IMR-90 (cell line): ENCODE measurements around the gene ANTXR2. TPM values are rescaled to one million over a fixed set of nuclear protein-coding genes. Genes with fewer than 3 reads are reported as not detected.

Source experiments
- ATAC-seq: fragments of 200-7000 bp; cut with Tn5 transposase; 2 replicates; pipeline ENCODE4 v1.9.1; 2020; ENCODE audit warnings: low read depth, mild to moderate bottlenecking, moderate library complexity
- BruUV-seq: library from RNA; stranded (reverse); fragments of 400-500 nt; replicated peaks from 2 replicates; lab custom pipeline; 2021; lab: Mats Ljungman, UMichigan
- CTCF ChIA-PET: fragments of 300-600 bp; formaldehyde crosslinking; extraction: SDS; loops from one replicate; lab custom pipeline; 2021; ENCODE audit warnings: antibody characterized with exemption; lab: Yijun Ruan, JAX
- POLR2A ChIA-PET: fragments of 300-600 bp; sonication (Branson Sonifier 250); formaldehyde crosslinking; loops from one replicate; lab custom pipeline; 2022; ENCODE audit warnings: antibody characterized with exemption; ENCODE audit not compliant: unreplicated experiment; lab: Charles Lee
- DNase-seq: peaks from one replicate; pipeline ENCODE4 v3.0.0; 2013
- H2AFZ ChIP-seq: replicated peaks from 2 replicates; pipeline ENCODE3; 2013; ENCODE audit warnings: low read length, mild to moderate bottlenecking; ENCODE audit not compliant: poor library complexity
- H2AK5ac ChIP-seq: 2 replicates; pipeline ENCODE4 v1.6.1; 2013; ENCODE audit warnings: low read depth, low read length, inconsistent platforms
- H2AK9ac ChIP-seq: replicated peaks from 2 replicates; pipeline ENCODE3; 2013; ENCODE audit warnings: mild to moderate bottlenecking, low read depth, low read length, moderate library complexity; ENCODE audit not compliant: poor library complexity
- H2BK120ac ChIP-seq: 2 replicates; pipeline ENCODE4 v1.6.1; 2013; ENCODE audit warnings: low read depth, low read length, inconsistent platforms
- H2BK15ac ChIP-seq: 3 replicates; pipeline ENCODE4 v1.6.1; 2013; ENCODE audit warnings: low read depth, low read length, inconsistent platforms
- H2BK20ac ChIP-seq: 2 replicates; pipeline ENCODE4 v1.6.1; 2013; ENCODE audit warnings: low read depth, mild to moderate bottlenecking, inconsistent platforms, low read length, moderate library complexity
- H2BK5ac ChIP-seq: 2 replicates; pipeline ENCODE4 v1.6.1; 2013; ENCODE audit warnings: mild to moderate bottlenecking, low read depth, low read length, inconsistent platforms; ENCODE audit not compliant: poor library complexity, severe bottlenecking
- H3K14ac ChIP-seq: replicated peaks from 2 replicates; pipeline ENCODE4 v1.6.1; 2013; ENCODE audit warnings: low read depth, low read length, inconsistent platforms
- H3K18ac ChIP-seq: 2 replicates; pipeline ENCODE4 v1.6.1; 2013; ENCODE audit warnings: low read depth, low read length, control low read depth
- H3K23ac ChIP-seq: 2 replicates; pipeline ENCODE4 v1.6.1; 2013; ENCODE audit warnings: low read depth, low read length, inconsistent platforms
- H3K27ac ChIP-seq: 2 replicates; pipeline ENCODE4 v1.5.1; 2013; ENCODE audit warnings: mild to moderate bottlenecking, control low read depth, low read length; ENCODE audit not compliant: insufficient read depth
- H3K27me3 ChIP-seq: 2 replicates; pipeline ENCODE4 v1.6.1; 2013; ENCODE audit warnings: low read length; ENCODE audit not compliant: control insufficient read depth, insufficient read depth
- H3K36me3 ChIP-seq: 2 replicates; pipeline ENCODE4 v1.6.1; 2013; ENCODE audit warnings: low read length, mixed read lengths; ENCODE audit not compliant: control insufficient read depth, insufficient read depth
- H3K4ac ChIP-seq: 2 replicates; pipeline ENCODE4 v1.6.1; 2013; ENCODE audit warnings: low read depth, low read length, inconsistent platforms
- H3K4me1 ChIP-seq: 2 replicates; pipeline ENCODE4 v1.6.1; 2013; ENCODE audit warnings: low read length, mixed read lengths; ENCODE audit not compliant: control insufficient read depth, insufficient read depth
- H3K4me2 ChIP-seq: 2 replicates; pipeline ENCODE4 v1.6.1; 2013; ENCODE audit warnings: low read depth, mild to moderate bottlenecking, control low read depth, low read length, moderate library complexity
- H3K4me3 ChIP-seq: 2 replicates; pipeline ENCODE4 v1.5.1; 2013; ENCODE audit warnings: low read depth, mild to moderate bottlenecking, control low read depth, low read length, moderate library complexity; ENCODE audit not compliant: insufficient read depth
- H3K56ac ChIP-seq: 2 replicates; pipeline ENCODE4 v1.6.1; 2013; ENCODE audit warnings: low read length, inconsistent platforms; ENCODE audit not compliant: insufficient read depth; ENCODE audit errors: extremely low read depth
- H3K79me1 ChIP-seq, 2 experiments: 2 replicates each; pipeline ENCODE4 v1.6.1; 2013; ENCODE audit warnings: low read length in 2 of 2, inconsistent platforms in 1 of 2, low read depth in 1 of 2
- H3K9ac ChIP-seq: 2 replicates; pipeline ENCODE4 v1.6.1; 2013; ENCODE audit warnings: low read depth, low read length, control low read depth
- H3K9me1 ChIP-seq: 2 replicates; pipeline ENCODE4 v1.6.1; 2013; ENCODE audit warnings: low read length, inconsistent platforms; ENCODE audit not compliant: insufficient read depth
- H3K9me3 ChIP-seq: 2 replicates; pipeline ENCODE4 v1.6.1; 2013; ENCODE audit warnings: low read length; ENCODE audit not compliant: control insufficient read depth, insufficient read depth
- H4K20me1 ChIP-seq: 2 replicates; pipeline ENCODE4 v1.6.1; 2013; ENCODE audit warnings: low read length, inconsistent platforms; ENCODE audit not compliant: insufficient read depth
- H4K5ac ChIP-seq: 2 replicates; pipeline ENCODE4 v1.6.1; 2013; ENCODE audit warnings: mild to moderate bottlenecking, low read depth, low read length, control low read depth
- H4K8ac ChIP-seq, 2 experiments: 2 replicates each; pipeline ENCODE4 v1.6.1; 2013; ENCODE audit warnings: low read depth in 2 of 2, low read length in 2 of 2, control low read depth in 1 of 2, inconsistent platforms in 1 of 2
- H4K91ac ChIP-seq: 2 replicates; pipeline ENCODE4 v1.6.1; 2013; ENCODE audit warnings: low read depth, low read length, inconsistent platforms; ENCODE audit not compliant: insufficient read depth
- BHLHE40 ChIP-seq: fragments of 150-350 bp; IDR thresholded peaks from 2 replicates; pipeline ENCODE4 v1.6.1; 2016; ENCODE audit warnings: mild to moderate bottlenecking, low read depth, low read length
- CEBPB ChIP-seq: IDR thresholded peaks from 2 replicates; pipeline ENCODE4 v1.6.1; 2012; ENCODE audit warnings: low read depth, low read length, improper control_type of control experiment
- CHD1 ChIP-seq: IDR thresholded peaks from 2 replicates; pipeline ENCODE4 v1.6.1; 2012; ENCODE audit warnings: low read depth, low read length, improper control_type of control experiment
- FOS ChIP-seq: fragments of 150-350 bp; IDR thresholded peaks from 2 replicates; pipeline ENCODE4 v1.6.1; 2016; ENCODE audit warnings: low read depth, low read length
- MXI1 ChIP-seq: IDR thresholded peaks from 2 replicates; pipeline ENCODE4 v1.6.1; 2012; ENCODE audit warnings: low read depth, mild to moderate bottlenecking, low read length, moderate library complexity, borderline replicate concordance
- POLR2A ChIP-seq: IDR thresholded peaks from 2 replicates; pipeline ENCODE4 v1.6.1; 2012; ENCODE audit warnings: mild to moderate bottlenecking, low read depth, low read length
- RAD21 ChIP-seq: IDR thresholded peaks from 2 replicates; pipeline ENCODE4 v1.6.1; 2012; ENCODE audit warnings: low read length, improper control_type of control experiment
- RCOR1 ChIP-seq: IDR thresholded peaks from 2 replicates; pipeline ENCODE4 v1.6.1; 2012; ENCODE audit warnings: mild to moderate bottlenecking, low read length, improper control_type of control experiment; ENCODE audit not compliant: insufficient replicate concordance
- RFX5 ChIP-seq: IDR thresholded peaks from 2 replicates; pipeline ENCODE4 v1.8.0; 2012; ENCODE audit warnings: low read depth, mild to moderate bottlenecking, low read length, moderate library complexity
- SMC3 ChIP-seq: fragments of 150-350 bp; IDR thresholded peaks from 2 replicates; pipeline ENCODE4 v1.6.1; 2016; ENCODE audit warnings: low read depth, mild to moderate bottlenecking, antibody characterized with exemption, low read length, moderate library complexity
- USF2 ChIP-seq: fragments of 150-350 bp; IDR thresholded peaks from 2 replicates; pipeline ENCODE4 v1.6.1; 2017; ENCODE audit warnings: mild to moderate bottlenecking, antibody characterized with exemption, low read length, low read depth
- dilution Hi-C: fragments of 300-500 bp; cut with HindIII; formaldehyde crosslinking; loops from one replicate; pipeline ENCODE4 v1.14.3; 2018; ENCODE audit warnings: low sequenced_read_pairs; ENCODE audit not compliant: unreplicated experiment
- in situ Hi-C: fragments of 300-500 bp; cut with MboI; formaldehyde crosslinking; loops from 3 replicates; pipeline ENCODE4 v1.14.3; 2019; ENCODE audit warnings: low sequenced_read_pairs, inconsistent platforms, mixed read lengths
- intact Hi-C: fragments of 100-400 bp; cut with micrococcal nuclease; formaldehyde crosslinking; loops from 2 replicates; pipeline ENCODE4 v1.10.0; 2022
- polyA plus RNA-seq, 3 experiments: library from polyadenylated mRNA; depleted of rRNA; stranded (reverse); fragments of >200 nt; gene quantifications; 2 replicates each; pipeline ENCODE4 v1.2.3, GENCODE V29; 2012; ENCODE audit warnings: low replicate concordance in 1 of 3
- total RNA-seq: library from RNA; depleted of rRNA; stranded (reverse); fragments of >200 nt; gene quantifications from 2 replicates; pipeline ENCODE4 v1.2.3, GENCODE V29; 2012
- TF ChIP-seq, protein P1 (sequence below): fragments of 150-350 bp; IDR thresholded peaks from 2 replicates; pipeline ENCODE4 v1.6.1; 2016; ENCODE audit warnings: low read depth, mild to moderate bottlenecking, low read length, moderate library complexity, borderline replicate concordance

ANTXR2 gene
- total and polyA plus RNA-seq, 2 of the 4 experiments (the other 2 are of a cell fraction) = 46.8 to 88.5 TPM

GRCh38 chr4:80115368-80116181 lies 42.5 kb upstream of the ANTXR2 start (continued):
- TF ChIP-seq SMC3 (no peak), FOS (no peak)

DNA sequence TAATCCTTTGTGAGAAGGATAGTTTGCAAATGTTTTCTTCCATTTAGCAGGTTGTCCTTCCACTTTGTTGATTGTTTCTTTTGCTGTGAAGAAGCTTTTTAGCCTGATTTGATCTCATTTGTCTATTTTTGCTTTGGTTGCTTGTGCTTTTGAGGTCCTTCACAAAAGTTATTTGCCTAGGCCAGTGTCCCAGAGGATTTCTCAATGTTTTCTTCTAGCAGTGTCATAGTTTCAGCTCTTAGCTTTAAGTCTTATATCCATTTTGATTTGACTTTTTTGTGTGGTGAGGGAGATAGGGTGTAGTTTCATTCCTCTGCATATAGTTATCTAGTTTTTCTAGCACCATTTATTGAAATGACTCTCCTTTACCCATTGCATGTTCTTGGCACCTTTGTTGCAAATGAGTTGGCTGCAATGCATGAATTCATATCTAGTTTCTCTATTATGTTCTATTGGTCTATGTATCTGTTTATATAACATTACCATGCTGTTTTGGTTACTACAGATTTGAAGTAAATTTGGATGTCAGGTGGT lies 41.8 kb upstream of the ANTXR2 start:
- no peaks in the 10 kb centered on the region for H3K27me3 ChIP-seq
- DNase-seq (no peak), ATAC-seq (no peak)
- no peaks in the 10 kb centered on the region for H3K9me3 ChIP-seq
- no peak overlapping the region for H4K5ac ChIP-seq
- H2AFZ ChIP-seq = no peak overlapping the region
- H3K27ac ChIP-seq = no peak overlapping the region
- 0 out of 2 replicates have a peak, but pooled peaks cover 2% of the 10 kb centered on the region for H3K9me1 ChIP-seq
- no peak overlapping the region for H3K9ac ChIP-seq
- no peak overlapping the region for H3K4me3 ChIP-seq
- H2BK5ac ChIP-seq = no peak overlapping the region
- H4K91ac ChIP-seq = no peak overlapping the region
- no peaks in the 10 kb centered on the region for H3K36me3 ChIP-seq
- in situ Hi-C loops (no loop called here), intact Hi-C loops (no loop called here), dilution Hi-C loops (no loop called here)
- no peak overlapping the region for H2BK120ac ChIP-seq
- H3K4ac ChIP-seq = no peak overlapping the region
- ChIA-PET POLR2A (no interaction called here), CTCF (interaction anchor here (1.3 kb wide), 1 partner anchor 10 kb away, joined by 4 read pairs; no protein-coding TSS in a partner anchor)
- H4K20me1 ChIP-seq = no peaks in the 10 kb centered on the region
- H3K79me1 ChIP-seq = no peaks in the 10 kb centered on the region
- H2BK20ac ChIP-seq = no peak overlapping the region
- H2AK5ac ChIP-seq = no peak overlapping the region
- no peak overlapping the region for H3K56ac ChIP-seq
- no peak overlapping the region for H2AK9ac ChIP-seq
- no peak overlapping the region for H3K4me2 ChIP-seq
- BruUV-seq = no TSS peak
- H3K18ac ChIP-seq = no peak overlapping the region
- peaks cover 6% of the 10 kb centered on the region; the same call in 1 of the 2 replicates for H3K4me1 ChIP-seq
- no peak overlapping the region for H2BK15ac ChIP-seq
- H3K14ac ChIP-seq = no peak overlapping the region
- no peak overlapping the region for H4K8ac ChIP-seq
- no peak overlapping the region for H3K23ac ChIP-seq
- TF ChIP-seq FOS (no peak), CHD1 (no peak), SMC3 (no peak), MXI1 (no peak), POLR2A (no peak), RFX5 (no peak), RAD21 (no peak), RCOR1 (no peak), CEBPB (no peak), BHLHE40 (no peak), USF2 (no peak)
- TF ChIP-seq, protein P1, sequence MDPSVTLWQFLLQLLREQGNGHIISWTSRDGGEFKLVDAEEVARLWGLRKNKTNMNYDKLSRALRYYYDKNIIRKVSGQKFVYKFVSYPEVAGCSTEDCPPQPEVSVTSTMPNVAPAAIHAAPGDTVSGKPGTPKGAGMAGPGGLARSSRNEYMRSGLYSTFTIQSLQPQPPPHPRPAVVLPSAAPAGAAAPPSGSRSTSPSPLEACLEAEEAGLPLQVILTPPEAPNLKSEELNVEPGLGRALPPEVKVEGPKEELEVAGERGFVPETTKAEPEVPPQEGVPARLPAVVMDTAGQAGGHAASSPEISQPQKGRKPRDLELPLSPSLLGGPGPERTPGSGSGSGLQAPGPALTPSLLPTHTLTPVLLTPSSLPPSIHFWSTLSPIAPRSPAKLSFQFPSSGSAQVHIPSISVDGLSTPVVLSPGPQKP = no peak
